HEK293 (cell line): ENCODE results near the gene CCDC158.

Source experiments
- CTCF ChIP-seq: fragments of 450-650 bp; formaldehyde crosslinking; IDR thresholded peaks from 2 replicates; pipeline ENCODE4 v1.5.1; 2016; ENCODE audit warnings: missing biosample characterization, missing genetic modification characterization
- MYNN ChIP-seq: fragments of 450-650 bp; formaldehyde crosslinking; IDR thresholded peaks from 2 replicates; pipeline ENCODE4 v1.5.1; 2016; ENCODE audit warnings: missing biosample characterization, missing genetic modification characterization, borderline replicate concordance
- ZBTB20 ChIP-seq: fragments of 450-650 bp; formaldehyde crosslinking; IDR thresholded peaks from 2 replicates; pipeline ENCODE4 v1.5.1; 2016; ENCODE audit warnings: missing biosample characterization, missing genetic modification characterization
- ZBTB7A ChIP-seq: fragments of 450-650 bp; formaldehyde crosslinking; IDR thresholded peaks from 2 replicates; pipeline ENCODE4 v1.5.1; 2016; ENCODE audit warnings: low read depth, missing biosample characterization, missing genetic modification characterization
- ZNF133 ChIP-seq: fragments of 450-650 bp; formaldehyde crosslinking; IDR thresholded peaks from 2 replicates; pipeline ENCODE4 v1.5.1; 2016; ENCODE audit warnings: missing biosample characterization, missing genetic modification characterization
- ZNF211 ChIP-seq: fragments of 450-650 bp; formaldehyde crosslinking; IDR thresholded peaks from 2 replicates; pipeline ENCODE4 v1.5.1; 2016; ENCODE audit warnings: low read depth, missing biosample characterization, missing genetic modification characterization
- ZNF221 ChIP-seq: fragments of 450-650 bp; formaldehyde crosslinking; IDR thresholded peaks from 2 replicates; pipeline ENCODE4 v1.5.1; 2017; ENCODE audit warnings: missing biosample characterization, missing genetic modification characterization, borderline replicate concordance
- ZNF223 ChIP-seq: fragments of 450-650 bp; formaldehyde crosslinking; IDR thresholded peaks from 2 replicates; pipeline ENCODE4 v1.5.1; 2016; ENCODE audit warnings: missing biosample characterization, missing genetic modification characterization
- ZNF23 ChIP-seq: fragments of 450-650 bp; formaldehyde crosslinking; IDR thresholded peaks from 2 replicates; pipeline ENCODE4 v1.5.1; 2016; ENCODE audit warnings: missing biosample characterization, missing genetic modification characterization, borderline replicate concordance
- ZNF530 ChIP-seq: fragments of 450-650 bp; formaldehyde crosslinking; IDR thresholded peaks from 2 replicates; pipeline ENCODE4 v1.5.1; 2016; ENCODE audit warnings: low read depth, missing biosample characterization, missing genetic modification characterization
- ZNF830 ChIP-seq: fragments of 450-650 bp; IDR thresholded peaks from 2 replicates; pipeline ENCODE4 v1.5.0; 2018; ENCODE audit warnings: missing biosample characterization, missing genetic modification characterization, low read depth, mild to moderate bottlenecking, moderate library complexity
- ZSCAN30 ChIP-seq: fragments of 450-650 bp; IDR thresholded peaks from 2 replicates; pipeline ENCODE4 v1.5.1; 2018; ENCODE audit warnings: missing biosample characterization, mild to moderate bottlenecking, missing genetic modification characterization, moderate library complexity

DNA sequence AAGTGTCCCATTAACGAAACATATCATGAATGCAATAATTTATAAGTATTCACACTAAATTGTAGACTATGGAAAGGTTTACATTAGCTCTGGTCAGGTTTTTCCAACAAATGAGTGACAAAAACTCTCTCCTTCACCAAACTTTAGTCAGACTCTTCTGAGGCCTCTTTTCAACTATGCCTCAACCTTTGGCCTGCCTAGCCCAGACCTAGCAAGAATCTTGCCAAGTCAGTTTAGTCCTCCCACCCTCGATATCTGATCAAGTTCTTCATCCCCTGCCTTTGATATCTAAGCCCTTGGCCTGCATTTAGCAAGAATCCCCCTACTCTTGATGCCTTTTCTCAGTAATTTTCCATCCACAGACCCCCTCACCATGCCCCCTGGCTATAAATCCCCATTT, 37.9 kb downstream of the CCDC158 start:
- TF ChIP-seq ZNF221 (tag by site-specific recombination) (no peak), ZNF133 (no peak), ZNF830 (tag by site-specific recombination) (no peak), ZNF530 (tag by site-specific recombination) (no peak), CTCF (tag by site-specific recombination) (no peak), ZNF23 (tag by site-specific recombination) (no peak), ZNF223 (tag by site-specific recombination) (no peak), ZSCAN30 (tag by site-specific recombination) (no peak), ZBTB20 (tag by site-specific recombination) (no peak), ZNF211 (no peak), ZBTB7A (tag by site-specific recombination) (no peak), MYNN (tag by site-specific recombination) (no peak)
